ENCODE data around the gene LRBA.

Gene LRBA

GRCh38 chr4:150817804-150818528 lies 197.1 kb downstream of the LRBA start:
- DNase-seq (ENCODE audit: low spot score) = no peak
- in situ Hi-C loops (cut with MboI; ENCODE audit: low pct_unique_long_range_greater_than_20kb, low sequenced_read_pairs, unreplicated experiment) = no loop called here
- no peak for TF ChIP-seq CTCF (IDR thresholded peaks at IDR 0.05; ENCODE audit: extremely low read depth, insufficient read depth, missing control alignments)

GRCh38 chr4:150817017-150817416 lies 198.1 kb downstream of the LRBA start:
- no peak for TF ChIP-seq CTCF (IDR thresholded peaks at IDR 0.05; ENCODE audit: extremely low read depth, insufficient read depth, missing control alignments)
- in situ Hi-C loops (cut with MboI; ENCODE audit: low pct_unique_long_range_greater_than_20kb, low sequenced_read_pairs, unreplicated experiment) = no loop called here
- DNase-seq (ENCODE audit: low spot score) = no peak

- in situ Hi-C loops (cut with MboI; ENCODE audit: low pct_unique_long_range_greater_than_20kb, low sequenced_read_pairs, unreplicated experiment) = no loop called here
- TF ChIP-seq CTCF (IDR thresholded peaks at IDR 0.05; ENCODE audit: extremely low read depth, insufficient read depth, missing control alignments) = no peak
- DNase-seq (ENCODE audit: low spot score) = no peak
Measured at GRCh38 chr4:150816491-150816890, 198.6 kb downstream of the LRBA start.

GRCh38 chr4:150814873-150815272 lies 200.2 kb downstream of the LRBA start:
- no peak for TF ChIP-seq CTCF (IDR thresholded peaks at IDR 0.05; ENCODE audit: extremely low read depth, insufficient read depth, missing control alignments)
- in situ Hi-C loops (cut with MboI; ENCODE audit: low pct_unique_long_range_greater_than_20kb, low sequenced_read_pairs, unreplicated experiment) = no loop called here
- no peak for DNase-seq (ENCODE audit: low spot score)

- DNase-seq (ENCODE audit: low spot score) = no peak
- in situ Hi-C loops (cut with MboI; ENCODE audit: low pct_unique_long_range_greater_than_20kb, low sequenced_read_pairs, unreplicated experiment) = no loop called here
- TF ChIP-seq CTCF (IDR thresholded peaks at IDR 0.05; ENCODE audit: extremely low read depth, insufficient read depth, missing control alignments) = no peak
Measured at GRCh38 chr4:150805183-150806025, 209.7 kb downstream of the LRBA start.

GRCh38 chr4:150801833-150802232 lies 213.3 kb downstream of the LRBA start:
- no peak for DNase-seq (ENCODE audit: low spot score)
- in situ Hi-C loops (cut with MboI; ENCODE audit: low pct_unique_long_range_greater_than_20kb, low sequenced_read_pairs, unreplicated experiment) = no loop called here
- TF ChIP-seq CTCF (IDR thresholded peaks at IDR 0.05; ENCODE audit: extremely low read depth, insufficient read depth, missing control alignments) = no peak

Measured in GM13977 (cell line).